Stimulated activated CD8-positive, alpha-beta memory T cell treated with anti-CD3 and anti-CD28 coated beads, Interleukin-12 subunit alpha, Interleukin-12 subunit beta, amount 100 ng/mL, for 24 hours (primary cell): ENCODE data around the gene MAP4K5.
"Not testable (repeated sequence)": the region's sequence is repeated elsewhere in the genome, so short reads cannot be mapped to it uniquely, and the experiment has no call there.

Source experiments
- DNase-seq: peaks from one replicate; pipeline ENCODE4 v3.0.0-alpha.2; 2020; ENCODE audit errors: extremely low read depth

Gene MAP4K5

GRCh38 chr14:50532502-50533240, at the start of gene MAP4K5:
TSS of gene MAP4K5 (minus strand) at chr14:50532569. CDS start at chr14:50532049, 520 bp downstream.
- DNase-seq, result peak; percentile 74

GRCh38 chr14:50578433-50578832, 46.1 kb upstream of the MAP4K5 start:
- DNase-seq, result no peak

GRCh38 chr14:50577982-50578381, 45.6 kb upstream of the MAP4K5 start:
- no peak for DNase-seq

- no peak for DNase-seq
Measured at GRCh38 chr14:50575769-50576168, 43.4 kb upstream of the MAP4K5 start.

GRCh38 chr14:50573862-50574261, 41.5 kb upstream of the MAP4K5 start:
- DNase-seq, result no peak

GRCh38 chr14:50569714-50570274, 37.4 kb upstream of the MAP4K5 start:
- DNase-seq, result no peak

GRCh38 chr14:50562841-50563240, 30.5 kb upstream of the MAP4K5 start:
- no peak for DNase-seq

- peak; percentile 33 for DNase-seq
Measured at GRCh38 chr14:50560931-50561285, 28.5 kb upstream of the MAP4K5 start.

GRCh38 chr14:50559990-50560930, 27.9 kb upstream of the MAP4K5 start, which contains the start of gene ATL1:
TSS of gene ATL1 (plus strand) at chr14:50560145. CDS start at chr14:50560266, 121 bp downstream.
- DNase-seq, result no peak

GRCh38 chr14:50552796-50553195, 20.4 kb upstream of the MAP4K5 start:
- not testable (repeated sequence) for DNase-seq

GRCh38 chr14:50551877-50552276, 19.5 kb upstream of the MAP4K5 start:
- no peak for DNase-seq

- DNase-seq, result no peak
Measured at GRCh38 chr14:50550294-50550693, 17.9 kb upstream of the MAP4K5 start.

GRCh38 chr14:50545618-50546017, 13.2 kb upstream of the MAP4K5 start:
- DNase-seq, result no peak

GRCh38 chr14:50544911-50545310, 12.5 kb upstream of the MAP4K5 start:
- DNase-seq, result no peak

GRCh38 chr14:50542941-50543418, 10.6 kb upstream of the MAP4K5 start:
- DNase-seq, result no peak

GRCh38 chr14:50541159-50541567, 8.8 kb upstream of the MAP4K5 start:
- DNase-seq, result no peak

GRCh38 chr14:50539051-50539450, 6.7 kb upstream of the MAP4K5 start:
- no peak for DNase-seq

GRCh38 chr14:50538034-50538433, 5.7 kb upstream of the MAP4K5 start:
- DNase-seq, result not testable (repeated sequence)

GRCh38 chr14:50534997-50535396, 2.6 kb upstream of the MAP4K5 start:
- DNase-seq, result no peak

GRCh38 chr14:50534416-50534815, 2.0 kb upstream of the MAP4K5 start:
- DNase-seq, result no peak

GRCh38 chr14:50533806-50534205, 1.4 kb upstream of the MAP4K5 start:
- DNase-seq, result no peak

- DNase-seq, result no peak
Measured at GRCh38 chr14:50533241-50533705, 904 bp upstream of the MAP4K5 start.
